ENCODE measurements around the gene CEP19. TPM values are rescaled to one million over a fixed set of nuclear protein-coding genes. Genes with fewer than 3 reads are reported as not detected.

CEP19 gene
- total RNA-seq, 1 donor from 2014 or later: 1.3 TPM

DNA sequence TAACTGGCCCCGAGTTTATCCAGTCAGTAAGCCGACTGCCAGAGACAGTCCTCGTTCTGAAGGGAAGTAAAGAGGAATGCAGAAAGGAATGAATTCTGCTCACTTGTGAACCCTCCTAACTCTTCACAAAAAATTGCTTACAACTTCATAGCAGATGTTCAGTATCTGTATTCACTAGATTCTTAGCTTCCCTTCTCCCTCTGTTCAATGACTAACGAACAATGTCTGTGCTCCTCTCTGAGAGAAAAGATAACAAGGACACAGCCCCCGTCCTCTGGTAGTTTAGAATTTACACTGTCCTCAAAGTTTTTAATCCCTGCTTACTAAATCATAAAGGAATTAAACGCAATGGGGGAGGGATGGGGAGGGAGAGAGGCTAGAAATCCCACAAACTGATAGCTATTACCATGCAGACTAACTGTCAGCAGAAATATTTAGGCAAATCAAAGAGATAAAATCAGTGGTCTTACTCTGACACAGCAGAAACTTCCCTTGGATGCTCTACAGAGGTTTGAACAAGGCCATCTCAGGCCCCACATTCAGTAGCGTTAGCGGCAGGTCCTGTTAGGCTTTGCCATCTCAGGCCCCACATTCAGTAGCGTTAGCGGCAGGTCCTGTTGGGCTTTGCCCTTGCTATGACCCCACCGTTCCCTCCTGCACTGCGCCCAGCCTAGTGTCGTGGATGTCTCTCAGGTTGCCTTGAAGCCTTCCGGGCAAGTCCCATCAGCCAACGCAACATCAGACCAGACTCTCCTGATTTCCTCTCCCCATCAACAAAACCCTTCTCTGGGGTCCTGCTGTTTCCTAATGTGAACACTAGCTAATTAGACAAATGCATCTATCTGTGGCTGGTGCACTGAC lies 49.1 kb downstream of the CEP19 start:
- DNase-seq: no peak

DNA sequence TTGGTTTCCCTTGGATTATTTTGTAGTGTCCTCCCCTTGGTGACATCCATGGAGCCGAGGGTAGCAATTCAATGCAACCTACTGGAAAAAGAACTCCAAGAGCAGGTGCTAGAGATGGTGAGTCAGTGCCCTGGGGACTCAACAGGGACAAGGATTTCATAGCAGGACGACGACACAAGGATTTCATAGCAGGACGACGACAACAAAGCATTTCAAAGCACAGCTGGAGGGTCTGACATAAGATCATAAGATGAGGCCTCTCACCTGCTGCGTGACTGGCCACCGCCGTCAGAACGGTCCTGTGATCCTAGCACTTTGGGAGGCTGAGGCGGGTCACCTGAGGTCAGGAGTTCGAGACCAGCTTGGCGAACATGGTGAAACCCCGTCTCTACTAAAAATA lies 50.0 kb downstream of the CEP19 start:
- no peak for DNase-seq

DNA sequence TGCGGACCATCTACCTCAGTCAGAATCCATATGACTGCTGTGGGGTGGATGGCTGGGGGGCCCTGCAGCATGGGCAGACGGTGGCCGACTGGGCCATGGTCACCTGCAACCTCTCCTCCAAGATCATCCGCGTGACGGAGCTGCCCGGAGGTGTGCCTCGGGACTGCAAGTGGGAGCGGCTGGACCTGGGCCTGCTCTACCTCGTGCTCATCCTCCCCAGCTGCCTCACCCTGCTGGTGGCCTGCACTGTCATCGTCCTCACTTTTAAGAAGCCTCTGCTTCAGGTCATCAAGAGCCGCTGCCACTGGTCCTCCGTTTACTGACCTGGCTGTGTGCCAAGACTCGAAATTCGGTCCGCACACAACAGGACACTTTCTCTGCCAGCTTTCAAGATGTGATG lies 50.6 kb downstream of the CEP19 start:
- DNase-seq: no peak

DNA sequence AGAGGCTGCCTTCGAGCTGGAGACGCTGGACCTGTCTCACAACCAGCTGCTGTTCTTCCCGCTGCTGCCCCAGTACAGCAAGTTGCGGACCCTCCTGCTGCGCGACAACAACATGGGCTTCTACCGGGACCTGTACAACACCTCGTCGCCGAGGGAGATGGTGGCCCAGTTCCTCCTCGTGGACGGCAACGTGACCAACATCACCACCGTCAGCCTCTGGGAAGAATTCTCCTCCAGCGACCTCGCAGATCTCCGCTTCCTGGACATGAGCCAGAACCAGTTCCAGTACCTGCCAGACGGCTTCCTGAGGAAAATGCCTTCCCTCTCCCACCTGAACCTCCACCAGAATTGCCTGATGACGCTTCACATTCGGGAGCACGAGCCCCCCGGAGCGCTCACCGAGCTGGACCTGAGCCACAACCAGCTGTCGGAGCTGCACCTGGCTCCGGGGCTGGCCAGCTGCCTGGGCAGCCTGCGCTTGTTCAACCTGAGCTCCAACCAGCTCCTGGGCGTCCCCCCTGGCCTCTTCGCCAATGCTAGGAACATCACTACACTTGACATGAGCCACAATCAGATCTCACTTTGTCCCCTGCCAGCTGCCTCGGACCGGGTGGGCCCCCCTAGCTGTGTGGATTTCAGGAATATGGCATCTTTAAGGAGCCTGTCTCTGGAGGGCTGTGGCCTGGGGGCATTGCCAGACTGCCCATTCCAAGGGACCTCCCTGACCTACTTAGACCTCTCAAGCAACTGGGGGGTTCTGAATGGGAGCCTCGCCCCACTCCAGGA lies 51.5 kb downstream of the CEP19 start:
- no peak for DNase-seq

DNA sequence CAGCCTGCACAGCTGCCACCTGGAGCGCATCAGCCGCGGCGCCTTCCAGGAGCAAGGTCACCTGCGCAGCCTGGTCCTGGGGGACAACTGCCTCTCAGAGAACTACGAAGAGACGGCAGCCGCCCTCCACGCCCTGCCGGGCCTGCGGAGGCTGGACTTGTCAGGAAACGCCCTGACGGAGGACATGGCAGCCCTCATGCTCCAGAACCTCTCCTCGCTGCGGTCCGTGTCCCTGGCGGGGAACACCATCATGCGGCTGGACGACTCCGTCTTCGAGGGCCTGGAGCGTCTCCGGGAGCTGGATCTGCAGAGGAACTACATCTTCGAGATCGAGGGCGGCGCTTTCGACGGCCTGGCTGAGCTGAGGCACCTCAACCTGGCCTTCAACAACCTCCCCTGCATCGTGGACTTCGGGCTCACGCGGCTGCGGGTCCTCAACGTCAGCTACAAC lies 52.1 kb downstream of the CEP19 start:
- DNase-seq: no peak

Small RNA genes within 50 kb of the gene (small RNA-seq; reads per million reads assigned to genes)
- gene RNU4-89P (ENCODE audit: low replicate concordance): not detected
- not detected for gene RNU6-646P (ENCODE audit: low replicate concordance)

Other genes starting within 250 kb of the CEP19 start
- 18.2 TPM for gene RNF168, start 208.5 kb downstream of the CEP19 start, total RNA-seq
- gene SMCO1, start 196.9 kb downstream of the CEP19 start, total RNA-seq: 0.79 TPM
- 9.7 TPM for gene WDR53, start 143.7 kb downstream of the CEP19 start, total RNA-seq
- 15.0 TPM for gene FBXO45, start 143.6 kb downstream of the CEP19 start, total RNA-seq
- gene NRROS, start 72.6 kb downstream of the CEP19 start, total RNA-seq: 3.9 TPM
- 18.9 TPM for gene PIGX, start 127 bp upstream of the CEP19 start, total RNA-seq
- gene PAK2, start 27.6 kb upstream of the CEP19 start, total RNA-seq: 35.9 TPM
- gene SENP5, start 155.7 kb upstream of the CEP19 start, total RNA-seq: 42.5 TPM
- 35.9 TPM for gene NCBP2, start 230.3 kb upstream of the CEP19 start, total RNA-seq

All from skin of body (tissue), 3 donors.